ENCODE results near the gene DSCAML1.

DNA sequence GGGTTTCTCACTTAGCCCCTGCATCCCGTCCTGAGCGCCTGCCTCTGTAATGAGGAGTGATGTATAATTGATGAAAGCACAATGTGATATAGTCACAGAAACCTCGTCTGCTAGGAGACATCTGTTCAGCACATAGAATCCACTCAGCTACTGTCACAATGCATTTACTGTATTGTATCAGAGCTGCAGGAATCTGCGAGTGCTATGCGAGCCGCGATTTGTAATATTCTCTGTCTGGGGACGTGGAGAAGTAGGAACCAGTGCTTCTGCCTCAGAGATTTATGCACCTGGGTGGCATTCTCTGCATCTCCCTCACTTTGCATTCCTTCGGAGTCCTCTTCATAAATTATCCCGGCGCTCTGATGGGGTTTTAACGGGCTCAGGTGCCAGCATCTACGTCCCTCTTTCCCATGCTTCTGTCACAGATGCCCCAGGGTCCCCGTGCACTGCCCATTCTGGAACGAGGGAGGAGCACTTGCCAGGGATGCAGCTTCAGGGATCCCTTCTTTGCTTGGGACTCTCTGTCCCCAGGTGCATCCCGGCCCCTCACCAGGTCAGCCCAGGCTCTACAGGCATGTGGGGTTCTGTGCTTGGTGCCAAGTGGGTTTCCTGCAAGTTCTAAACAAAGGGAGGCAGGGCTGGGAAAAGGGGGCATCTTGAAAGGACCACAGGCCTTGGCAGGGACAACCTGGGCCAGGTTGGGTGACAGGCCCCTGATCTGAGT, 205.5 kb downstream of the DSCAML1 start:
- TF ChIP-seq, protein P1, sequence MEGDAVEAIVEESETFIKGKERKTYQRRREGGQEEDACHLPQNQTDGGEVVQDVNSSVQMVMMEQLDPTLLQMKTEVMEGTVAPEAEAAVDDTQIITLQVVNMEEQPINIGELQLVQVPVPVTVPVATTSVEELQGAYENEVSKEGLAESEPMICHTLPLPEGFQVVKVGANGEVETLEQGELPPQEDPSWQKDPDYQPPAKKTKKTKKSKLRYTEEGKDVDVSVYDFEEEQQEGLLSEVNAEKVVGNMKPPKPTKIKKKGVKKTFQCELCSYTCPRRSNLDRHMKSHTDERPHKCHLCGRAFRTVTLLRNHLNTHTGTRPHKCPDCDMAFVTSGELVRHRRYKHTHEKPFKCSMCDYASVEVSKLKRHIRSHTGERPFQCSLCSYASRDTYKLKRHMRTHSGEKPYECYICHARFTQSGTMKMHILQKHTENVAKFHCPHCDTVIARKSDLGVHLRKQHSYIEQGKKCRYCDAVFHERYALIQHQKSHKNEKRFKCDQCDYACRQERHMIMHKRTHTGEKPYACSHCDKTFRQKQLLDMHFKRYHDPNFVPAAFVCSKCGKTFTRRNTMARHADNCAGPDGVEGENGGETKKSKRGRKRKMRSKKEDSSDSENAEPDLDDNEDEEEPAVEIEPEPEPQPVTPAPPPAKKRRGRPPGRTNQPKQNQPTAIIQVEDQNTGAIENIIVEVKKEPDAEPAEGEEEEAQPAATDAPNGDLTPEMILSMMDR (IDR thresholded peaks at IDR 0.05), result no peak
- no peak for TF ChIP-seq POLR2A (IDR thresholded peaks at IDR 0.05)

Measured in testis (tissue), 2 donors.